Upper lobe of left lung (tissue), 6 donors: Measurements from ENCODE around the gene DENND5B. TPM values are rescaled to one million over a fixed set of nuclear protein-coding genes. Genes with fewer than 3 reads are reported as not detected.

ENCODE experiments used
- ATAC-seq, 2 donors: fragments of 200-7000 bp; cut with Tn5 transposase; one replicate each; pipeline ENCODE4 v1.9.1; 2022; ENCODE audit warnings: mild to moderate bottlenecking in 2 of 2, moderate library complexity in 2 of 2; ENCODE audit not compliant: low FRiP score in 2 of 2
- DNase-seq, 2 donors: peaks; one replicate each; pipeline ENCODE4 v3.0.0-alpha.2; 2019 to 2020
- H3K27ac ChIP-seq, 4 donors: fragments of 200-600 bp; sonication (generic); one replicate each; pipeline ENCODE4 v1.5.1; 2016 to 2019
- H3K27me3 ChIP-seq, 4 donors: fragments of 200-600 bp; sonication (generic); one replicate each; pipeline ENCODE4 v1.5.1; 2017 to 2019
- H3K36me3 ChIP-seq, 4 donors: fragments of 200-600 bp; sonication (generic); one replicate each; pipeline ENCODE4 v1.5.1; 2016 to 2019
- H3K4me1 ChIP-seq, 4 donors: fragments of 200-600 bp; sonication (generic); one replicate each; pipeline ENCODE4 v1.5.1; 2018 to 2019
- H3K4me3 ChIP-seq, 4 donors: fragments of 200-600 bp; sonication (generic); one replicate each; pipeline ENCODE4 v1.5.1; 2017 to 2019; ENCODE audit warnings: mild to moderate bottlenecking in 2 of 4, moderate library complexity in 1 of 4
- H3K9me3 ChIP-seq, 4 donors: fragments of 200-600 bp; sonication (generic); one replicate each; pipeline ENCODE4 v1.5.1; 2018 to 2019
- CTCF ChIP-seq, 6 experiments: fragments of 450-650 bp in 4 of 6; fragments of 200-600 bp in 2 of 6; sonication (generic) in 2 of 6; IDR thresholded peaks; one replicate each; pipeline ENCODE4 v1.5.1; 2016 to 2019; ENCODE audit warnings: antibody characterized with exemption in 6 of 6
- EP300 ChIP-seq, 4 donors: sonication (generic); formaldehyde crosslinking; IDR thresholded peaks; one replicate each; pipeline ENCODE4 v1.5.1; 2017; ENCODE audit warnings: antibody characterized with exemption in 4 of 4, control low read depth in 2 of 4
- POLR2A ChIP-seq, 4 donors: fragments of 450-650 bp; IDR thresholded peaks; one replicate each; pipeline ENCODE4 v1.5.1; 2016 to 2017; ENCODE audit warnings: antibody characterized with exemption in 4 of 4, mild to moderate bottlenecking in 2 of 4
- POLR2AphosphoS5 ChIP-seq, 2 donors: sonication (generic); formaldehyde crosslinking; IDR thresholded peaks; one replicate each; pipeline ENCODE4 v1.5.1; 2017; ENCODE audit warnings: antibody characterized with exemption in 2 of 2
- WGBS, 2 donors: methylation state at CpG; one replicate each; pipeline ENCODE4 v1.1.5; 2017 to 2018; 5-methylcytosine and 5-hydroxymethylcytosine counted together
- total RNA-seq, 6 donors: library from RNA; depleted of rRNA in 4 of 6; stranded (reverse); fragments of >200 nt in 4 of 6; gene quantifications; one replicate each; pipeline versions ENCODE4 v1.1.0 to v1.2.1, GENCODE V29; 2016 to 2021
- donor health status: DM: no; HTN: no; CAD: no; lungs with moderate emphysema.
- donor health status: DM: no; HTN: yes; CAD: no; lungs with severe emphysema.

The DENND5B gene
- total RNA-seq, 6 donors from 2014 or later = 4.1 to 12.6 (median 5.8) TPM

- no peak for TF ChIP-seq CTCF (IDR thresholded peaks at IDR 0.05)
- TF ChIP-seq EP300 (IDR thresholded peaks at IDR 0.05) = no peak
- TF ChIP-seq POLR2A (IDR thresholded peaks at IDR 0.05) = no peak
- no peak for TF ChIP-seq POLR2AphosphoS5 (IDR thresholded peaks at IDR 0.05)
- H3K4me1 ChIP-seq = no peaks in the 10 kb centered on the region
- H3K4me3 ChIP-seq = no peak overlapping the region
- H3K9me3 ChIP-seq = peaks cover 0 to 4% (median 0%) of the 10 kb centered on the region in 4 donors
- WGBS, 2 donors = 89 to 92% methylated on average over 4 of the region's 4 CpGs
- H3K27me3 ChIP-seq = no peaks in the 10 kb centered on the region
- H3K36me3 ChIP-seq = no peaks in the 10 kb centered on the region
- H3K27ac ChIP-seq = no peak overlapping the region
- ATAC-seq (no peak), DNase-seq (no peak)
Measured at GRCh38 chr12:31510034-31510433, 80.9 kb downstream of the DENND5B start.

GRCh38 chr12:31508436-31509150 lies 82.3 kb downstream of the DENND5B start:
- H3K4me1 ChIP-seq = no peaks in the 10 kb centered on the region
- no peak overlapping the region for H3K27ac ChIP-seq
- no peak overlapping the region for H3K4me3 ChIP-seq
- H3K27me3 ChIP-seq = no peaks in the 10 kb centered on the region
- H3K9me3 ChIP-seq = peaks cover 0 to 11% (median 0%) of the 10 kb centered on the region in 4 donors
- no peaks in the 10 kb centered on the region for H3K36me3 ChIP-seq
- DNase-seq = no peak
- TF ChIP-seq EP300 (IDR thresholded peaks at IDR 0.05) (no peak), POLR2A (IDR thresholded peaks at IDR 0.05) (no peak), POLR2AphosphoS5 (IDR thresholded peaks at IDR 0.05) (no peak), CTCF (IDR thresholded peaks at IDR 0.05) (no peak)
- ATAC-seq = no peak
- WGBS, 2 donors = 84 to 87% methylated on average over 4 of the region's 4 CpGs

GRCh38 chr12:31507966-31508365 lies 83.0 kb downstream of the DENND5B start:
- Histone ChIP-seq H3K36me3 (no peaks in the 10 kb centered on the region), H3K4me3 (no peak overlapping the region), H3K4me1 (no peaks in the 10 kb centered on the region), H3K9me3 (peaks cover 0 to 11% (median 0%) of the 10 kb centered on the region in 4 donors), H3K27me3 (no peaks in the 10 kb centered on the region), H3K27ac (no peak overlapping the region)
- ATAC-seq (no peak), DNase-seq (no peak)
- WGBS, 2 donors = 83 to 97% methylated on average over 1 of the region's 1 CpG
- TF ChIP-seq POLR2A (IDR thresholded peaks at IDR 0.05) (no peak), EP300 (IDR thresholded peaks at IDR 0.05) (no peak), CTCF (IDR thresholded peaks at IDR 0.05) (no peak), POLR2AphosphoS5 (IDR thresholded peaks at IDR 0.05) (no peak)

- no peak for TF ChIP-seq CTCF (IDR thresholded peaks at IDR 0.05)
- no peak for TF ChIP-seq EP300 (IDR thresholded peaks at IDR 0.05)
- TF ChIP-seq POLR2AphosphoS5 (IDR thresholded peaks at IDR 0.05) = no peak
- no peak for DNase-seq
- WGBS, 2 donors = 84 to 85% methylated on average over 9 of the region's 9 CpGs
- Histone ChIP-seq H3K27me3 (no peaks in the 10 kb centered on the region), H3K27ac (no peak overlapping the region), H3K4me3 (no peak overlapping the region), H3K36me3 (no peaks in the 10 kb centered on the region), H3K4me1 (no peaks in the 10 kb centered on the region), H3K9me3 (peaks cover 0 to 11% (median 0%) of the 10 kb centered on the region in 4 donors)
- ATAC-seq = no peak
Measured at GRCh38 chr12:31506515-31507306, 84.2 kb downstream of the DENND5B start.
